ENCODE results near the gene BTRC. TPM values are rescaled to one million over a fixed set of nuclear protein-coding genes. Genes with fewer than 3 reads are reported as not detected.

Gene BTRC
- total RNA-seq, 1 experiment from 2014 or later, result 22.4 TPM

DNA sequence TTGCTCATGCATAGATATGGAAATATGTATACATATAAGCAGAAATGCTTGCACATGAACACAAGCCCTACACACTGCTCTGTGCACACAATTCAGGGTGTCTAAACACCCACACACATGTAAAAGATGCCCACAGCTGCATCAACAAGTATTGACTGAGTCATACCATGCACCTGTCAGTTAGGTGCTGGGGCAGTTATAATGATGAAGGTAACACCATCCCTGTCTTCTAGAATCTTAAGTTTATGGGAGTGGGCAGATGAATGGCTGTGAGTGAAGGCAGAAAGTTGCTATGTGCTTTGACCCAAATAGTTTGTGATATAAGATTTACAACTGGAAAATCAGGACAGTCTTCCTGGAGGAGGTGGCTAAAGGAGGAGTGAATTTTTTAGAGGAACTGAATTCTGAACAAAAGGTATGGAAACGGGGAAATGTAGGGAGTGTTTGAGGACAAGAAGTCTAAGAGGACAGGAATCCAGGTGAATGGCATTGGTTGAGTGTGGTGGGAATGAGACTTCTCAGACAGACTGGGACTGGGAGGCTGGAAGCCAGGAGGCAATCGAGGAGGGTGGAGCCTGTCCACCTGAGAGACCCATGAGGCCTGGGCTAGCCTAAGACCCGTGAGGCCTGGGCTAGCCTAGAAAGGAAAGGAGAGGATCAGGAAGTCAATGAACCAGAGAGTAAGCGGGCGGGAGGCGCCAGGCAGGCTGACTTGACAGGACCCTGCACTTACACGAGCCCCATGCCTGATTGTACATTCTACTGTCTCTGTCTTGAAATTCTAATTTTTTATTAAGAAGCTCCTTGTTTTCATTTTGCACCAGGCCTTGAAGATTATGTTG, 213.4 kb downstream of the BTRC start:
- Mint-ChIP-seq H3K4me3 (no peak overlapping the region), H3K4me1 (peaks cover 26% of the 10 kb centered on the region), H3K9me3 (no peaks in the 10 kb centered on the region), H3K27me3 (ENCODE audit: low read depth) (peaks cover 71% of the 10 kb centered on the region), H3K27ac (no peak overlapping the region), H3K36me3 (no peaks in the 10 kb centered on the region)
- TF ChIP-seq, protein P1, sequence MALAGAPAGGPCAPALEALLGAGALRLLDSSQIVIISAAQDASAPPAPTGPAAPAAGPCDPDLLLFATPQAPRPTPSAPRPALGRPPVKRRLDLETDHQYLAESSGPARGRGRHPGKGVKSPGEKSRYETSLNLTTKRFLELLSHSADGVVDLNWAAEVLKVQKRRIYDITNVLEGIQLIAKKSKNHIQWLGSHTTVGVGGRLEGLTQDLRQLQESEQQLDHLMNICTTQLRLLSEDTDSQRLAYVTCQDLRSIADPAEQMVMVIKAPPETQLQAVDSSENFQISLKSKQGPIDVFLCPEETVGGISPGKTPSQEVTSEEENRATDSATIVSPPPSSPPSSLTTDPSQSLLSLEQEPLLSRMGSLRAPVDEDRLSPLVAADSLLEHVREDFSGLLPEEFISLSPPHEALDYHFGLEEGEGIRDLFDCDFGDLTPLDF (CRISPR knock-in tag; IDR thresholded peaks at IDR 0.05), result no peak
- DNase-seq (ENCODE audit: low spot score), result no peak
- ATAC-seq, result no peak
- CTCF ChIA-PET, result interaction anchor here (1.1 to 4.6 kb wide), 4 partner anchors 9 to 353 kb away, joined by 3 to 80 read pairs (median 29); no protein-coding TSS in a partner anchor
- POLR2A ChIA-PET, result no interaction called here

DNA sequence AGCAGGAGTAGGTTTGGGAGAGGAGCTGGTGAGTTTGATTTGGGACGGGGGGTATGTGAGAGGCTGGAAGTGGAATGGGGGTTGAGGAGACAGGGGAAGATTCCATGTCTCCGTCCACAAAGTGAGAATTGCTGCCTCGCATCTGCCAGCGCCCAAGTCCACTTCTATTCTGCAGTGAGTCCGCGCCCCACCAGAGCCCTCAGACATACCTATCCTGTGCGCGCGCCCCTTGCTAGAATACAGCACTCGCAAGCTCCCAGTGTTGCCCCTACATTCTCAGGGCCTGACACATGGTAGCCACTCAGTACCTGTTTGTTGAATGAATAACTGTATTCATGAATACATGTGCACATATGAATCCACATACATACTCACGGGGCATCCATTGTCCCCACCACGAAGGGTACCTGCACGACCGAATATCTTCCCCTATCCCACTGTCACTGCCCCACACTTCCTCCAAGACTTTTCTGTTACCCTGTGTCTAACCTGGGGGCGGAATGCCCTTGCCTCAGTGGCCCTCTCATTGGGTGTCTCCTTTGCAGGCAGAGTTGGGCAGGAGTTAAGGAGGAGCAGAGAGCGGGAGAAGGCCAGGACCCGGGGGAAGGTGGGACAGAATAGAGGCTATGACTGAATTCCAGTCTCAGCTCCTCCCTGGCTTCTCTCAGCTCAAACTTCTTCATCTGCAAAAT, 214.2 kb downstream of the BTRC start:
- peaks cover 26% of the 10 kb centered on the region for H3K4me1 Mint-ChIP-seq
- peak overlapping the region; percentile 20; the same call in 1 of the 2 replicates for H3K4me3 Mint-ChIP-seq
- H3K27ac Mint-ChIP-seq, result no peak overlapping the region
- ATAC-seq (no peak), DNase-seq (ENCODE audit: low spot score) (no peak)
- TF ChIP-seq, protein P2, sequence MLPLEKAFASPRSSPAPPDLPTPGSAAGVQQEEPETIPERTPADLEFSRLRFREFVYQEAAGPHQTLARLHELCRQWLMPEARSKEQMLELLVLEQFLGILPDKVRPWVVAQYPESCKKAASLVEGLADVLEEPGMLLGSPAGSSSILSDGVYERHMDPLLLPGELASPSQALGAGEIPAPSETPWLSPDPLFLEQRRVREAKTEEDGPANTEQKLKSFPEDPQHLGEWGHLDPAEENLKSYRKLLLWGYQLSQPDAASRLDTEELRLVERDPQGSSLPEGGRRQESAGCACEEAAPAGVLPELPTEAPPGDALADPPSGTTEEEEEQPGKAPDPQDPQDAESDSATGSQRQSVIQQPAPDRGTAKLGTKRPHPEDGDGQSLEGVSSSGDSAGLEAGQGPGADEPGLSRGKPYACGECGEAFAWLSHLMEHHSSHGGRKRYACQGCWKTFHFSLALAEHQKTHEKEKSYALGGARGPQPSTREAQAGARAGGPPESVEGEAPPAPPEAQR (CRISPR knock-in tag; IDR thresholded peaks at IDR 0.05), result no peak
- no peak for TF ChIP-seq MXD4 (CRISPR knock-in tag; IDR thresholded peaks at IDR 0.05; ENCODE audit: borderline replicate concordance)
- TF ChIP-seq, protein P3, sequence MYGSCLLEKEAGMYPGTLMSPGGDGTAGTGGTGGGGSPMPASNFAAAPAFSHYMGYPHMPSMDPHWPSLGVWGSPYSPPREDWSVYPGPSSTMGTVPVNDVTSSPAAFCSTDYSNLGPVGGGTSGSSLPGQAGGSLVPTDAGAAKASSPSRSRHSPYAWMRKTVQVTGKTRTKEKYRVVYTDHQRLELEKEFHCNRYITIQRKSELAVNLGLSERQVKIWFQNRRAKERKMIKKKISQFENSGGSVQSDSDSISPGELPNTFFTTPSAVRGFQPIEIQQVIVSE (CRISPR knock-in tag; IDR thresholded peaks at IDR 0.05; ENCODE audit: borderline replicate concordance), result no peak
- TF ChIP-seq, protein P4, sequence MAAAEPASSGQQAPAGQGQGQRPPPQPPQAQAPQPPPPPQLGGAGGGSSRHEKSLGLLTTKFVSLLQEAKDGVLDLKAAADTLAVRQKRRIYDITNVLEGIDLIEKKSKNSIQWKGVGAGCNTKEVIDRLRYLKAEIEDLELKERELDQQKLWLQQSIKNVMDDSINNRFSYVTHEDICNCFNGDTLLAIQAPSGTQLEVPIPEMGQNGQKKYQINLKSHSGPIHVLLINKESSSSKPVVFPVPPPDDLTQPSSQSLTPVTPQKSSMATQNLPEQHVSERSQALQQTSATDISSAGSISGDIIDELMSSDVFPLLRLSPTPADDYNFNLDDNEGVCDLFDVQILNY (CRISPR knock-in tag; IDR thresholded peaks at IDR 0.05), result no peak
- no peak for TF ChIP-seq ZNF219 (CRISPR knock-in tag; IDR thresholded peaks at IDR 0.05; ENCODE audit: borderline replicate concordance)
- TF ChIP-seq, protein P5, sequence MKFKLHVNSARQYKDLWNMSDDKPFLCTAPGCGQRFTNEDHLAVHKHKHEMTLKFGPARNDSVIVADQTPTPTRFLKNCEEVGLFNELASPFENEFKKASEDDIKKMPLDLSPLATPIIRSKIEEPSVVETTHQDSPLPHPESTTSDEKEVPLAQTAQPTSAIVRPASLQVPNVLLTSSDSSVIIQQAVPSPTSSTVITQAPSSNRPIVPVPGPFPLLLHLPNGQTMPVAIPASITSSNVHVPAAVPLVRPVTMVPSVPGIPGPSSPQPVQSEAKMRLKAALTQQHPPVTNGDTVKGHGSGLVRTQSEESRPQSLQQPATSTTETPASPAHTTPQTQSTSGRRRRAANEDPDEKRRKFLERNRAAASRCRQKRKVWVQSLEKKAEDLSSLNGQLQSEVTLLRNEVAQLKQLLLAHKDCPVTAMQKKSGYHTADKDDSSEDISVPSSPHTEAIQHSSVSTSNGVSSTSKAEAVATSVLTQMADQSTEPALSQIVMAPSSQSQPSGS (CRISPR knock-in tag; IDR thresholded peaks at IDR 0.05; ENCODE audit: borderline replicate concordance, low read depth), result no peak
- TF ChIP-seq, protein P6, sequence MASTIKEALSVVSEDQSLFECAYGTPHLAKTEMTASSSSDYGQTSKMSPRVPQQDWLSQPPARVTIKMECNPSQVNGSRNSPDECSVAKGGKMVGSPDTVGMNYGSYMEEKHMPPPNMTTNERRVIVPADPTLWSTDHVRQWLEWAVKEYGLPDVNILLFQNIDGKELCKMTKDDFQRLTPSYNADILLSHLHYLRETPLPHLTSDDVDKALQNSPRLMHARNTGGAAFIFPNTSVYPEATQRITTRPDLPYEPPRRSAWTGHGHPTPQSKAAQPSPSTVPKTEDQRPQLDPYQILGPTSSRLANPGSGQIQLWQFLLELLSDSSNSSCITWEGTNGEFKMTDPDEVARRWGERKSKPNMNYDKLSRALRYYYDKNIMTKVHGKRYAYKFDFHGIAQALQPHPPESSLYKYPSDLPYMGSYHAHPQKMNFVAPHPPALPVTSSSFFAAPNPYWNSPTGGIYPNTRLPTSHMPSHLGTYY (CRISPR knock-in tag; IDR thresholded peaks at IDR 0.05), result no peak
- TF ChIP-seq GABPB1 (CRISPR knock-in tag; IDR thresholded peaks at IDR 0.05), result no peak
- TF ChIP-seq, protein P7, sequence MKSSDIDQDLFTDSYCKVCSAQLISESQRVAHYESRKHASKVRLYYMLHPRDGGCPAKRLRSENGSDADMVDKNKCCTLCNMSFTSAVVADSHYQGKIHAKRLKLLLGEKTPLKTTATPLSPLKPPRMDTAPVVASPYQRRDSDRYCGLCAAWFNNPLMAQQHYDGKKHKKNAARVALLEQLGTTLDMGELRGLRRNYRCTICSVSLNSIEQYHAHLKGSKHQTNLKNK (CRISPR knock-in tag; IDR thresholded peaks at IDR 0.05), result no peak
- no peak for TF ChIP-seq TEAD4 (CRISPR knock-in tag; IDR thresholded peaks at IDR 0.05)
- TF ChIP-seq, protein P8, sequence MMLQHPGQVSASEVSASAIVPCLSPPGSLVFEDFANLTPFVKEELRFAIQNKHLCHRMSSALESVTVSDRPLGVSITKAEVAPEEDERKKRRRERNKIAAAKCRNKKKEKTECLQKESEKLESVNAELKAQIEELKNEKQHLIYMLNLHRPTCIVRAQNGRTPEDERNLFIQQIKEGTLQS (CRISPR knock-in tag; conservative IDR thresholded peaks at IDR 0.05), result no peak
- no peak for TF ChIP-seq SMAD4 (CRISPR knock-in tag; IDR thresholded peaks at IDR 0.05)
- TF ChIP-seq, protein P9, sequence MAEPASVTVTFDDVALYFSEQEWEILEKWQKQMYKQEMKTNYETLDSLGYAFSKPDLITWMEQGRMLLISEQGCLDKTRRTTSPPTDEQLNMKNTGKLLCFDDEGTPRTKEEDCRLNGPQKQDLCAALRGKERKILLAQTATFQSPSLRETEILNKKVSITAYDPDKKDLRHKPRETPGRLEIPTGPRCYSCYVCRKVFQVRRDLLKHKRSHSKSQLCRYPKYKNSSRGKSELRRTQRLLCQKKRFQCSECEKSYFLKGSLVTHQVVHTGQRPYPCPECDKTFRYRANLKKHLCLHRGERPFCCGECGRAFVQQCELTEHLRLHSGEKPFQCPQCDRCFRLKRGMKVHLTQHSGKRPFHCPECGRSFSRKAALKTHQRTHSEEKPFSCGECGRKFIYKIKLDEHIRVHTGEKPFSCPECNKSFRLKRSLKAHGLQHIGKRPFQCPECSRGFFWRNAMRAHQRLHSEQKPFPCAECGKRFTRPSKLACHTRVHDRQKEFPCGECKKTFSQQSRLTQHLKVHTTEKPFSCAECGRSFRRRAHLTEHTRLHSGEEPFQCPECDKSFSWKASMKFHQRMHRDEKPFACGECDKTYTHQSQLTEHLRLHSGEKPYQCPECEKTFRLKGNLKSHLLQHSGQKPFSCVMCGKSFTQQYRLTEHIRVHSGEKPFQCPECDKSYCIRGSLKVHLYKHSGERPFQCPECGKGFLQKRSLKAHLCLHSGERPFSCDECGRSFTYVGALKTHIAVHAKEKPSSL (CRISPR knock-in tag; conservative IDR thresholded peaks at IDR 0.05), result no peak
- TF ChIP-seq, protein P10, sequence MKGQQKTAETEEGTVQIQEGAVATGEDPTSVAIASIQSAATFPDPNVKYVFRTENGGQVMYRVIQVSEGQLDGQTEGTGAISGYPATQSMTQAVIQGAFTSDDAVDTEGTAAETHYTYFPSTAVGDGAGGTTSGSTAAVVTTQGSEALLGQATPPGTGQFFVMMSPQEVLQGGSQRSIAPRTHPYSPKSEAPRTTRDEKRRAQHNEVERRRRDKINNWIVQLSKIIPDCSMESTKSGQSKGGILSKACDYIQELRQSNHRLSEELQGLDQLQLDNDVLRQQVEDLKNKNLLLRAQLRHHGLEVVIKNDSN (CRISPR knock-in tag; IDR thresholded peaks at IDR 0.05), result no peak
- no peak for TF ChIP-seq ZNF416 (CRISPR knock-in tag; IDR thresholded peaks at IDR 0.05)
- TF ChIP-seq FOXK1 (CRISPR knock-in tag; IDR thresholded peaks at IDR 0.05), result no peak
- TF ChIP-seq, protein P11, sequence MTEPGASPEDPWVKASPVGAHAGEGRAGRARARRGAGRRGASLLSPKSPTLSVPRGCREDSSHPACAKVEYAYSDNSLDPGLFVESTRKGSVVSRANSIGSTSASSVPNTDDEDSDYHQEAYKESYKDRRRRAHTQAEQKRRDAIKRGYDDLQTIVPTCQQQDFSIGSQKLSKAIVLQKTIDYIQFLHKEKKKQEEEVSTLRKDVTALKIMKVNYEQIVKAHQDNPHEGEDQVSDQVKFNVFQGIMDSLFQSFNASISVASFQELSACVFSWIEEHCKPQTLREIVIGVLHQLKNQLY (CRISPR knock-in tag; IDR thresholded peaks at IDR 0.05), result no peak
- TF ChIP-seq IRF2 (CRISPR knock-in tag; IDR thresholded peaks at IDR 0.05; ENCODE audit: borderline replicate concordance, low read depth), result no peak
- POLR2A ChIA-PET, result no interaction called here
- H3K9me3 Mint-ChIP-seq, result no peaks in the 10 kb centered on the region
- H3K27me3 Mint-ChIP-seq (ENCODE audit: low read depth), result peaks cover 79% of the 10 kb centered on the region
- no peaks in the 10 kb centered on the region for H3K36me3 Mint-ChIP-seq
- CTCF ChIA-PET, result interaction anchor here (1.0 to 4.6 kb wide), 8 partner anchors 10 to 354 kb away, joined by 3 to 80 read pairs (median 10); no protein-coding TSS in a partner anchor
